ENCODE results near the gene COA3. TPM values are rescaled to one million over a fixed set of nuclear protein-coding genes. Genes with fewer than 3 reads are reported as not detected.

COA3 gene
- total RNA-seq, 1 experiment from 2014 or later, result 54.2 TPM

- TF ChIP-seq ZNF138 (CRISPR knock-in tag; conservative IDR thresholded peaks at IDR 0.05), result no peak
- no peak for TF ChIP-seq TEAD4 (CRISPR knock-in tag; IDR thresholded peaks at IDR 0.05)
- no peak for TF ChIP-seq MYBL2 (CRISPR knock-in tag; IDR thresholded peaks at IDR 0.05)
- CTCF ChIA-PET, result interaction anchor here (0.6 to 4.5 kb wide), 4 partner anchors 18 to 1210 kb away, joined by 3 to 39 read pairs (median 10); partner anchors contain the start of gene BECN1
- peaks cover 14% of the 10 kb centered on the region for H3K36me3 Mint-ChIP-seq
- POLR2A ChIA-PET, result no interaction called here
- no peaks in the 10 kb centered on the region for H3K9me3 Mint-ChIP-seq
- DNase-seq (ENCODE audit: low spot score) (no peak), ATAC-seq (no peak)
- peaks cover 20% of the 10 kb centered on the region for H3K4me1 Mint-ChIP-seq
- peak overlapping the region; percentile 70 for H3K4me3 Mint-ChIP-seq
- peaks cover 48% of the 10 kb centered on the region for H3K27me3 Mint-ChIP-seq (ENCODE audit: low read depth)
- no peak overlapping the region for H3K27ac Mint-ChIP-seq
Measured at GRCh38 chr17:42781639-42782165, 16.8 kb downstream of the COA3 start.

GRCh38 chr17:42780851-42781638, 17.5 kb downstream of the COA3 start:
- ATAC-seq, result peak; percentile 11
- peak overlapping the region; percentile 70 for H3K4me3 Mint-ChIP-seq
- H3K36me3 Mint-ChIP-seq, result peaks cover 18% of the 10 kb centered on the region
- peaks cover 20% of the 10 kb centered on the region for H3K4me1 Mint-ChIP-seq
- ChIA-PET POLR2A (interaction anchor here (0.7 to 1.5 kb wide), 3 partner anchors 17 to 59 kb away, joined by 3 to 7 read pairs (median 3); partner anchors contain the start of genes BECN1 and COA3), CTCF (interaction anchor here (0.9 to 4.5 kb wide), 8 partner anchors 17 to 202 kb away, joined by 3 to 39 read pairs (median 7); partner anchors contain the start of genes BECN1, CCR10 and RAMP2)
- no peak overlapping the region for H3K27ac Mint-ChIP-seq
- H3K27me3 Mint-ChIP-seq (ENCODE audit: low read depth), result peaks cover 47% of the 10 kb centered on the region
- no peak for DNase-seq (ENCODE audit: low spot score)
- TF ChIP-seq RELA (CRISPR knock-in tag; IDR thresholded peaks at IDR 0.05; ENCODE audit: borderline replicate concordance), result peak; percentile 43; the same call in 1 of the 2 replicates
- TF ChIP-seq SOX15 (CRISPR knock-in tag; IDR thresholded peaks at IDR 0.05), result no peak
- TF ChIP-seq HMGXB4 (CRISPR knock-in tag; IDR thresholded peaks at IDR 0.05), result peak; percentile 21; the same call in 1 of the 2 replicates
- 0 out of 2 replicates have a peak, but pooled peaks have one; percentile 18 for TF ChIP-seq ESRRA (CRISPR knock-in tag; IDR thresholded peaks at IDR 0.05; ENCODE audit: borderline replicate concordance)
- 0 out of 2 replicates have a peak, but pooled peaks have one; percentile 53 for TF ChIP-seq KAT7 (CRISPR knock-in tag; IDR thresholded peaks at IDR 0.05; ENCODE audit: borderline replicate concordance)
- 0 out of 2 replicates have a peak, but pooled peaks have one; percentile 11 for TF ChIP-seq FOXP4 (CRISPR knock-in tag; IDR thresholded peaks at IDR 0.05)
- 0 out of 2 replicates have a peak, but pooled peaks have one; percentile 27 for TF ChIP-seq ZNF425 (CRISPR knock-in tag; conservative IDR thresholded peaks at IDR 0.05)
- TF ChIP-seq NFE2L1 (CRISPR knock-in tag; IDR thresholded peaks at IDR 0.05), result no peak
- H3K9me3 Mint-ChIP-seq, result no peaks in the 10 kb centered on the region
